Right lobe of liver (tissue), 6 donors: ENCODE results near the gene GJC1. TPM values are rescaled to one million over a fixed set of nuclear protein-coding genes. Genes with fewer than 3 reads are reported as not detected.
A peak's percentile ranks its signal among the peaks of the same experiment; 100 is the strongest.

Source experiments
- ATAC-seq, 4 donors: fragments of 200-7000 bp; cut with Tn5 transposase; one replicate each; pipeline ENCODE4 v1.9.1; 2020; ENCODE audit warnings: mild to moderate bottlenecking in 4 of 4, moderate library complexity in 4 of 4
- DNase-seq, 3 donors: peaks; one replicate each; pipeline ENCODE4 v3.0.0-alpha.2; 2020
- H3K27ac ChIP-seq, 3 donors: fragments of 200-600 bp; one replicate each; pipeline ENCODE4 v1.8.0; 2022
- H3K27me3 ChIP-seq, 2 donors: fragments of 200-600 bp; one replicate each; pipeline ENCODE4 v1.8.0; 2022
- H3K36me3 ChIP-seq, 4 donors: fragments of 200-600 bp; sonication (generic) in 1 of 4; one replicate each; pipeline versions ENCODE4 v1.5.1 to v1.8.0; 2017 to 2022; ENCODE audit warnings: control low read depth in 1 of 4
- H3K4me1 ChIP-seq, 4 donors: fragments of 200-600 bp; sonication (generic) in 1 of 4; one replicate each; pipeline versions ENCODE4 v1.5.1 to v1.8.0; 2017 to 2022; ENCODE audit warnings: control low read depth in 1 of 4
- H3K4me3 ChIP-seq, 3 donors: fragments of 200-600 bp; one replicate each; pipeline ENCODE4 v1.8.0; 2022
- H3K9me3 ChIP-seq, 4 donors: fragments of 200-600 bp; sonication (generic) in 1 of 4; one replicate each; pipeline versions ENCODE4 v1.5.1 to v1.8.0; 2017 to 2022; ENCODE audit warnings: control low read depth in 1 of 4
- CTCF ChIP-seq, 4 donors: fragments of 200-600 bp in 3 of 4; fragments of 450-650 bp in 1 of 4; IDR thresholded peaks; one replicate each; pipeline versions ENCODE4 v1.5.1 to v1.8.0; 2016 to 2022; ENCODE audit warnings: antibody characterized with exemption in 4 of 4, mild to moderate bottlenecking in 2 of 4
- POLR2A ChIP-seq: fragments of 450-650 bp; IDR thresholded peaks from one replicate; pipeline ENCODE4 v1.6.1; 2017; ENCODE audit warnings: antibody characterized with exemption, mild to moderate bottlenecking
- WGBS: methylation state at CpG from one replicate; pipeline ENCODE4 v1.1.6; 2018; ENCODE audit warnings: low coverage, low lambda C conversion rate; ENCODE audit not compliant: insufficient coverage; ENCODE audit errors: missing lambda C conversion rate; 5-methylcytosine and 5-hydroxymethylcytosine counted together
- intact Hi-C, 2 donors: fragments of 100-400 bp; cut with DNase I; formaldehyde crosslinking; loops; one replicate each; pipeline versions ENCODE4 v1.11.2 to v1.14.1; 2022
- total RNA-seq, 6 experiments: library from RNA; depleted of rRNA in 2 of 6; stranded (reverse); fragments of >200 nt in 2 of 6; fragmentation: NEBNext Ultra II Directional in 3 of 6; extraction: Animal tissue kit (Norgen Biotek cat#: 25700) in 3 of 6; gene quantifications; one replicate each; pipeline versions ENCODE4 v1.1.0 to v1.2.4, GENCODE V29; 2016 to 2023
- donor health status: DM: no; HTN: yes; CAD: no.
- donor health status: DM: no; HTN: no; CAD: no.
- donor health status: DM: no; HTN: no; CAD: no.
- donor health status: DM: no; HTN: yes; CAD: no.
- donor health status: DM: no; HTN: yes; CAD: no.

GJC1 gene
- total RNA-seq, 6 experiments from 2014 or later: 0.18 to 0.84 (median 0.33) TPM

DNA sequence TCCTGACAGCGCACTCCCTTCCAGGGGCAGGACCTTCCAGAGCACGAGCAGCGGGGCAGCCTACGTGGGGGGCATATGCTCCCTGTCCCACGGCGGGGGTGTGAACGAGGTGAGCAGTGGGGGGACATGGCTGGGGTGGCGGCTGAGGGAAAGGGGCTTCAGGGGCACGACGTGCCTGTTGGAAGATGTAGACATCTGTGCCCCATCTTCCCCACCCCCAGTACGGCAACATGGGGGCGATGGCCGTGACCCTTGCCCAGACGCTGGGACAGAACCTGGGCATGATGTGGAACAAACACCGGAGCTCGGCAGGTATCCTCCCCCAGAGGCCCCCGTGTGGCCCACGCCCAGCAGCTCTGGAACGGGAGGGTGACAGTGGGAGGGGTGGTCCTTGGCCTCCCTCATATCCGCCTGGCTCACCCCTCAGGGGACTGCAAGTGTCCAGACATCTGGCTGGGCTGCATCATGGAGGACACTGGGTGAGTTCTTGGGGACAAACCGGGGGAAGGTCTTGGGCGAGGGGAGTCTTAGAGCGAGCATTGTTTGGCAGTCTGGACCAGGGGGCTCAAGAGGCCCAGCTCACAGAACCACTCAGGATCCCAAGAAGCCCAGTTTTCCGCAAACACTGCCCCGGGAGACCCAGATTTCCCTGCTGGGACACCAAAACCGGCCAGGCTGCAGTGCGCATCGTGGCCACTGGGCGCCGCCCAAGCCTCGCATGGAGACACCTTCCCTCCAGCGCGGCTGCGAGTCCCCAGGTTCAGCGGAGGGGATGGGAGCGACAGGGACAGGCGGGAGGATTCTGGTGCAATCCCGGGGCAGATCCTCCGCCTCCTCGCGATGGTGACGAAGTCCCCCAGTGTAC is 55.6 kb downstream of the GJC1 start:
- ATAC-seq (peak; percentile 74 to 79 (median 75)), DNase-seq (peak; percentile 89 to 91 (median 90))
- Histone ChIP-seq H3K9me3 (no peaks in the 10 kb centered on the region), H3K27ac (no peak overlapping the region), H3K4me3 (peak overlapping the region; percentile 45 to 59 (median 57)), H3K27me3 (no peaks in the 10 kb centered on the region), H3K4me1 (peaks cover 0 to 10% (median 3%) of the 10 kb centered on the region in 4 donors), H3K36me3 (no peaks in the 10 kb centered on the region)
- TF ChIP-seq POLR2A (no peak), CTCF (IDR thresholded peaks at IDR 0.05) (peak; percentile 96 to 98 (median 97))
- intact Hi-C loops: loop anchor here (2.0 to 10.0 kb wide), 3 partner anchors 90 to 340 kb away; no protein-coding TSS in a partner anchor
- WGBS: 9% methylated on average over 7 of the region's 42 CpGs

DNA sequence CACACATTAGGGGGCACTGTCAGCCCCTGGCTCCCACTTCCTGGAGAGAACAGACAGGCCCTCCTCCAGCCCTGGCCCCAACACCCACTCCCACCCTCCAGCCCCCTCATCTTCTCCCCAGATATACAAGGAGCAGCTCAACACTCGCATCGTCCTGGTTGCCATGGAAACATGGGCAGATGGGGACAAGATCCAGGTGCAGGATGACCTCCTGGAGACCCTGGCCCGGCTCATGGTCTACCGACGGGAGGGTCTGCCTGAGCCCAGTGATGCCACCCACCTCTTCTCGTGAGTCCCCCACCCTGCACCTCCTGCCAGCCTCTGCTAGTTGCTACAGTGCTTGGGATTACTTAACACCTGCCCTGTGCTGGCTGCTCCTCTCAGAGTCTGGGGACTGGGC is 56.9 kb downstream of the GJC1 start:
- no peak overlapping the region for H3K27ac ChIP-seq

DNA sequence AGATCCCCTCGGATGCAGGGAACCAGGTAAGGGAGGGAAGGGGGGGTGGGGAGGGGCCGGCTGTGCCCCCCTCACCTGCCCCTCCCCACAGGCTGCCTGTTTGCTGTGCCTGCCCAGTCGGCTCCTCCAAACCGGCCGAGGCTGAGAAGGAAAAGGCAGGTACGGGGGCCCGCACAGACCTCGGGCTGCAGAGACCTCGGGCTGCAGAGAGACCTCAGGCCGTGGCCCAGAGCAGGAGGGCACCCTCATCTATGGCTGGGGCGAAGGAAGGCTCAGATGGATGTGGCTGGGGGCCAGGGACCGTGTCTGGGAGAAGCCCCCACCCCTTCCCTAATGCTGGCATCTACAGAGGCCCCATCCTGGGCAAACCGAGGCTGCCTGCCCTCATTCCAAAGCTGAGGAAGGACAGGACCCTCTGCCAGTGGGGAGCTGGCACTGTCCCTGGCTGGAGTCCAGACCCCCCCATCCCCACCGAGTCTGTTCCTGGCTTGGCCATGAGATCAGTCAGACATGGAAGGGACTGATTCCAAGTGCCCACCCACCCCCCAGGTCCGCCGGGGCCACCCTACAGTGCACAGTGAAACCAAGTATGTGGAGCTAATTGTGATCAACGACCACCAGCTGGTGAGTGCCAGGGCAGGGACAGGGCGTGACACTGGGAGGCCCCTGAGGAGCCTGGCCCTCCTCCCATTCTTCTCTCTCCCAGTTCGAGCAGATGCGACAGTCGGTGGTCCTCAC is 57.6 kb downstream of the GJC1 start:
- peaks cover 0 to 6% (median 3%) of the 10 kb centered on the region in 4 donors for H3K4me1 ChIP-seq
- ATAC-seq (no peak), DNase-seq (no peak)
- H3K9me3 ChIP-seq: no peaks in the 10 kb centered on the region
- no peak for TF ChIP-seq CTCF (IDR thresholded peaks at IDR 0.05)
- no peak for TF ChIP-seq POLR2A
- no peak overlapping the region for H3K4me3 ChIP-seq
- intact Hi-C loops: loop anchor here in 1 of 2 donors (10.0 kb wide), 1 partner anchor 342 kb away; no protein-coding TSS in a partner anchor
- no peak overlapping the region for H3K27ac ChIP-seq
- H3K36me3 ChIP-seq: no peaks in the 10 kb centered on the region
- no CpG with 5 or more reads among the region's 21 CpGs for WGBS
- no peaks in the 10 kb centered on the region for H3K27me3 ChIP-seq

More for the DNA sequence above, 56.9 kb downstream of the GJC1 start:
- no peak for TF ChIP-seq CTCF (IDR thresholded peaks at IDR 0.05)
- no peak for TF ChIP-seq POLR2A
- Histone ChIP-seq H3K27me3 (no peaks in the 10 kb centered on the region), H3K4me3 (no peak overlapping the region), H3K9me3 (no peaks in the 10 kb centered on the region), H3K36me3 (no peaks in the 10 kb centered on the region), H3K4me1 (peaks cover 0 to 6% (median 3%) of the 10 kb centered on the region in 4 donors)
- no peak for ATAC-seq
- whole genome bisulfite sequencing: no CpG with 5 or more reads among the region's 6 CpGs
- DNase-seq: no peak
- intact Hi-C loops: loop anchor here in 1 of 2 donors (10.0 kb wide), 1 partner anchor 342 kb away; no protein-coding TSS in a partner anchor

GRCh38 chr17:44770166-44770925 is 59.7 kb downstream of the GJC1 start:
- H3K36me3 ChIP-seq: no peaks in the 10 kb centered on the region
- H3K4me1 ChIP-seq: peaks cover 0 to 5% (median 2%) of the 10 kb centered on the region in 4 donors
- ATAC-seq (no peak), DNase-seq (no peak)
- no peaks in the 10 kb centered on the region for H3K27me3 ChIP-seq
- no peaks in the 10 kb centered on the region for H3K9me3 ChIP-seq
- WGBS: 82% methylated on average over 1 of the region's 11 CpGs
- H3K27ac ChIP-seq: no peak overlapping the region
- H3K4me3 ChIP-seq: no peak overlapping the region
- no peak for TF ChIP-seq POLR2A
- TF ChIP-seq CTCF (IDR thresholded peaks at IDR 0.05): no peak
- intact Hi-C loops: loop anchor here in 1 of 2 donors (10.0 kb wide), 1 partner anchor 344 kb away; no protein-coding TSS in a partner anchor
